HepG2 (cell line): ENCODE measurements around the gene ARHGEF16. TPM values are rescaled to one million over a fixed set of nuclear protein-coding genes. Genes with fewer than 3 reads are reported as not detected.

ENCODE experiments used
- ATAC-seq: fragments of 200-7000 bp; cut with Tn5 transposase; 3 replicates; pipeline ENCODE4 v1.9.1; 2020; ENCODE audit warnings: mild to moderate bottlenecking, moderate library complexity
- BruUV-seq: library from RNA; stranded (reverse); fragments of 400-500 nt; replicated peaks from 2 replicates; lab custom pipeline; 2021; lab: Mats Ljungman, UMichigan
- CTCF ChIA-PET: fragments of 300-600 bp; formaldehyde crosslinking; extraction: SDS; loops from one replicate; lab custom pipeline; 2021; ENCODE audit warnings: low total read pairs, inconsistent platforms, low intra/inter-chr PET ratio; lab: Yijun Ruan, JAX
- POLR2A ChIA-PET: fragments of 350-600 bp; sonication (Branson Sonifier 250); formaldehyde crosslinking; loops from one replicate; lab custom pipeline; 2020; ENCODE audit warnings: antibody characterized with exemption, inconsistent platforms; lab: Yijun Ruan, JAX
- DNase-seq: peaks from one replicate; pipeline ENCODE4 v3.0.0-alpha.2; 2015; ENCODE audit warnings: low spot score
- FAIRE-seq: peaks from 3 replicates; lab custom pipeline; 2011; peaks lifted over from hg19 to GRCh38; lab: Jason Lieb, UNC
- H2AFZ ChIP-seq: one replicate; pipeline ENCODE4 v1.6.1; 2011; ENCODE audit warnings: low read length, inconsistent platforms
- H3K27ac ChIP-seq: fragments of 300-600 bp; 3 replicates; pipeline ENCODE4 v1.8.0; 2011; ENCODE audit warnings: mixed run types, mild to moderate bottlenecking, mixed read lengths, low read length, inconsistent platforms; ENCODE audit not compliant: insufficient read depth; ENCODE audit errors: extremely low read length
- H3K27me3 ChIP-seq, 2 experiments: fragments of 200-600 bp in 1 of 2; 2 replicates in 1 of 2; 3 replicates in 1 of 2; pipeline versions ENCODE4 v1.6.0 to v1.8.0; 2011; ENCODE audit warnings: low read length in 2 of 2, mild to moderate bottlenecking in 2 of 2, moderate library complexity in 2 of 2, inconsistent platforms in 1 of 2; ENCODE audit not compliant: insufficient read depth in 2 of 2, control insufficient read depth in 1 of 2
- H3K36me3 ChIP-seq, 2 experiments: fragments of 200-600 bp in 1 of 2; replicated peaks in 1 of 2; 2 replicates in 1 of 2; 3 replicates in 1 of 2; pipeline versions ENCODE4 v1.5.1 to v1.8.0; 2011; ENCODE audit warnings: low read length in 2 of 2, inconsistent platforms in 1 of 2; ENCODE audit not compliant: insufficient read depth in 2 of 2, control insufficient read depth in 1 of 2
- H3K4me1 ChIP-seq: 2 replicates; pipeline ENCODE4 v1.5.1; 2012; ENCODE audit warnings: low read length, inconsistent platforms; ENCODE audit not compliant: insufficient read depth
- H3K4me2 ChIP-seq: 2 replicates; pipeline ENCODE4 v1.6.0; 2011; ENCODE audit warnings: low read depth, low read length, inconsistent platforms
- H3K4me3 ChIP-seq, 3 experiments: fragments of 200-600 bp in 1 of 3; sonication (generic), shearing (Covaris generic) in 1 of 3; replicated peaks in 1 of 3; 2 replicates each; pipeline ENCODE4 v1.5.1; 2011 to 2016; ENCODE audit warnings: low read length in 3 of 3, inconsistent platforms in 2 of 3, low read depth in 2 of 3, mild to moderate bottlenecking in 2 of 3, control low read depth in 1 of 3, mixed read lengths in 1 of 3; ENCODE audit not compliant: insufficient read depth in 1 of 3
- H3K79me2 ChIP-seq: one replicate; pipeline ENCODE4 v1.6.1; 2011; ENCODE audit warnings: low read length, inconsistent platforms; ENCODE audit not compliant: insufficient read depth
- H3K9ac ChIP-seq: 2 replicates; pipeline ENCODE4 v1.6.0; 2011; ENCODE audit warnings: mild to moderate bottlenecking, low read depth, low read length, inconsistent platforms; ENCODE audit not compliant: insufficient read depth
- H3K9me3 ChIP-seq: 2 replicates; pipeline ENCODE4 v1.5.1; 2012; ENCODE audit warnings: mild to moderate bottlenecking, low read length
- H4K20me1 ChIP-seq: 2 replicates; pipeline ENCODE4 v1.6.0; 2011; ENCODE audit warnings: inconsistent platforms, mild to moderate bottlenecking, low read length, moderate library complexity; ENCODE audit not compliant: insufficient read depth
- CREB1 ChIP-seq, 2 experiments: fragments of 450-650 bp in 1 of 2; IDR thresholded peaks; 2 replicates each; pipeline ENCODE4 v1.6.1; 2016 to 2017; ENCODE audit warnings: control low read depth in 1 of 2, mild to moderate bottlenecking in 1 of 2, missing compliant biosample characterization in 1 of 2, missing genetic modification characterization in 1 of 2
- KAT8 ChIP-seq: IDR thresholded peaks from 2 replicates; pipeline ENCODE4 v1.6.1; 2016; ENCODE audit warnings: missing genetic modification reagents, missing compliant biosample characterization
- MED13 ChIP-seq: sonication (generic); formaldehyde crosslinking; IDR thresholded peaks from 2 replicates; pipeline ENCODE4 v1.5.0; 2020; ENCODE audit warnings: missing genetic modification reagents
- MTF1 ChIP-seq: sonication (generic); formaldehyde crosslinking; IDR thresholded peaks from 2 replicates; pipeline ENCODE4 v1.5.0; 2020; ENCODE audit warnings: missing genetic modification reagents
- RAD51 ChIP-seq: fragments of 450-650 bp; IDR thresholded peaks from 2 replicates; pipeline ENCODE4 v1.6.1; 2016; ENCODE audit warnings: borderline replicate concordance
- REPIN1 ChIP-seq: sonication (generic); formaldehyde crosslinking; IDR thresholded peaks from 2 replicates; pipeline ENCODE4 v1.8.0; 2022; ENCODE audit warnings: missing genetic modification reagents, low read depth, mild to moderate bottlenecking, borderline replicate concordance
- RFX5 ChIP-seq: IDR thresholded peaks from 2 replicates; pipeline ENCODE4 v1.6.1; 2011; ENCODE audit warnings: low read depth, low read length, improper control_type of control experiment
- SMC3 ChIP-seq: IDR thresholded peaks from 2 replicates; pipeline ENCODE4 v1.6.1; 2011; ENCODE audit warnings: low read length, improper control_type of control experiment
- SP1 ChIP-seq, 2 experiments: fragments of 450-650 bp in 1 of 2; sonication (generic) in 1 of 2; formaldehyde crosslinking in 1 of 2; IDR thresholded peaks; 2 replicates each; pipeline versions ENCODE4 v1.4.0 to v1.6.1; 2016 to 2020; ENCODE audit warnings: missing genetic modification reagents in 1 of 2
- ZC3H13 ChIP-seq: sonication (generic); formaldehyde crosslinking; IDR thresholded peaks from 2 replicates; pipeline ENCODE4 v1.8.1; 2023; ENCODE audit warnings: mild to moderate bottlenecking, missing genetic modification reagents, moderate library complexity
- ZFP37 ChIP-seq: sonication (generic); formaldehyde crosslinking; IDR thresholded peaks from 2 replicates; pipeline ENCODE4 v1.4.0; 2020; ENCODE audit warnings: missing genetic modification reagents, borderline replicate concordance
- ZNF331 ChIP-seq: sonication (generic); formaldehyde crosslinking; IDR thresholded peaks from 2 replicates; pipeline ENCODE4 v1.4.0; 2020; ENCODE audit warnings: missing genetic modification reagents
- ZNF432 ChIP-seq: sonication (generic); formaldehyde crosslinking; IDR thresholded peaks from 2 replicates; pipeline ENCODE4 v1.5.0; 2020; ENCODE audit warnings: missing genetic modification reagents, mild to moderate bottlenecking, borderline replicate concordance
- ZNF781 ChIP-seq: sonication (generic); formaldehyde crosslinking; IDR thresholded peaks from 2 replicates; pipeline ENCODE4 v1.5.1; 2020; ENCODE audit warnings: borderline replicate concordance, mild to moderate bottlenecking, missing genetic modification reagents; ENCODE audit errors: not compliant biosample characterization
- WGBS: methylation state at CpG from one replicate; pipeline ENCODE4 v1.1.6; 2017; ENCODE audit warnings: low lambda C conversion rate; 5-methylcytosine and 5-hydroxymethylcytosine counted together
- in situ Hi-C: cut with HindIII; loops from 2 replicates; pipeline ENCODE4 v1.10.0; 2017; ENCODE audit warnings: low pct_unique_long_range_greater_than_20kb; ENCODE audit not compliant: extremely low pct_ligation_motif_present
- intact Hi-C: fragments of 100-400 bp; cut with micrococcal nuclease; formaldehyde crosslinking; loops from one replicate; pipeline ENCODE4 v1.10.0; 2022; ENCODE audit not compliant: unreplicated experiment
- polyA plus RNA-seq, 8 experiments: library from polyadenylated mRNA; depleted of rRNA in 3 of 8; stranded (reverse) in 7 of 8; unstranded in 1 of 8; fragments of >200 nt; fragmentation: Illumina TruSeq in 4 of 8; extraction: Trizol in 4 of 8; gene quantifications; 2 replicates each; pipeline versions ENCODE4 v1.2.1 to v1.2.3, GENCODE V29; 2011 to 2016; ENCODE audit warnings: low read depth in 4 of 8, missing spikeins in 1 of 8, mixed read lengths in 1 of 8; ENCODE audit not compliant: insufficient read depth in 1 of 8
- total RNA-seq, 5 experiments: library from RNA; depleted of rRNA; stranded (reverse); fragments of >200 nt; fragmentation: Illumina TruSeq; extraction: Trizol; gene quantifications; 2 replicates each; pipeline ENCODE4 v1.2.3, GENCODE V29; 2016; ENCODE audit warnings: low read depth in 1 of 5
- TF ChIP-seq, protein P1 (sequence below): sonication (generic); formaldehyde crosslinking; conservative IDR thresholded peaks from 2 replicates; pipeline ENCODE4 v1.8.0; 2022; ENCODE audit warnings: mild to moderate bottlenecking, moderate library complexity, missing genetic modification reagents
- TF ChIP-seq, protein P2 (sequence below): sonication (generic); formaldehyde crosslinking; IDR thresholded peaks from 2 replicates; pipeline ENCODE4 v1.4.0; 2020; ENCODE audit warnings: mild to moderate bottlenecking, missing genetic modification reagents
- TF ChIP-seq, protein P3 (sequence below): sonication (generic); formaldehyde crosslinking; IDR thresholded peaks from 2 replicates; pipeline ENCODE4 v1.5.0; 2020; ENCODE audit warnings: missing genetic modification reagents

Gene ARHGEF16
- total and polyA plus RNA-seq, 2 of the 13 experiments (the other 11 are each of a cell fraction or from before 2014, with no cell fraction given), result 20.3 to 39.9 TPM

DNA sequence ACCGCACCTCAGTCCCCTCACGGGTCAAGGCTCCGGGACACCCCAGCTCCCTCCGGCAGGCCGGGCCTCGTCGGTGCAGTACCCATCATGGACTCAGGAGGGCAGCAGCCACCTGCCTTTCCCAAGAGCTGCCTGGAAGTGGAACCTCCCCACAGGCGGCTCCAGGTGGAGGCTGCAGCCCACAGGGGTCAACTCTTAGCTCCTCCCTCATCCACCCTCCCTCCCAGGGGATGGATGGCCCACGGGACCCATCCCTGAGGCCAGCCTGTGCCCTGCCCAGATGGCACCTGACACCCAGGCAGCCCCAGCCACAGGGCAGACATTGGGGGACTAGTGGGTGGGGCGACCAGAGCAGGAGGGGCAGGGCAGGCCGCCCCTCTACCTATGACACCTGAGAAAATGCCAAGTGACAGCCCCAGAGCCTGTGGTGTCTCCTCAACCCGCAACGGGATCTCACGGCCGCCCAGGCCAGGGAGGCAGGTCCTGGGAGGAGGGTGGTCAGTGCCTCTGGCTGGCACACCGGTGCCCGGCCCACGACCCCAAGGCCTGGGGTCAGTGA lies 1.2 kb upstream of the ARHGEF16 start (continued):
- TF ChIP-seq SMC3 (peak; percentile 68; the same call in 1 of the 2 replicates), ZNF331 (peak; percentile 36; the same call in 1 of the 2 replicates)

DNA sequence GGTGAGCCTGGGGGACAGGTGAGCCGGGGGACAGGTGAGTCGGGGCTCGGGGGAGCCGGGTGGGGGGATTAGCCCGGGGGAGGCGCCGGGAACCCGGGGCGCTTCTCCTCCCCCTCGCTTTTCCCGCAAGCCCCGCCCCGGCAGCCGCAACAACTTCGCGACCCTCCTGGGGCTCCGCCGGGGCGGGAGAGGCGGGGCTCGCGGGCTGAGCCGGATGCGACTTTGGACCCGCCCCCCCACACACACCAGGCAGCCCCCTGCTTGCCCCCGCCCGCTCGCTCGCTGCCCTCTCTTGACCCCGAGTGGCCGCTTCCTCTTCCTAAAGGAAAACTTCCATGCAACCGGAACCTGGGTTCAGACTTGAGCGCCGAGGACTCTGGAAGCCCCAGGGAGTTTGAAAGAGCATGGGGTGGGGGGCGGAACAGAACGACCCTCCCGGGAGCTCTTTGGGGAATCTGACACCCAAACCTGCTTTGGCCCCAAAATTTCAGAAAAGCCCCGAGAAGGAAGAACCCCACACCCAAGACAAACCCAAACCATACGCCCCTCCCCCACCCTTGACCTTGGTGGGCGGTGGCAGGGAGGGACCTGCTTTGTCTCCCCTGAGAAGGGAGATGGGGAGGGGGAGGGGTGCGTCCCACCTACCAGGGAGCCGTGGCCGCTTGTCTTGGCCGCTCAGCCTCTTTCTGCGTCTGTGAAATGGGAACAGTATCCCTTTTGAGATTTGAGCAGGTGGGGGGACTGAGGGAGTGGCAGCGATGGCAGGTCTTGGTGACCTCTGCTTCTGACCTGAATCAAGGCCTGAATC lies 550 bp downstream of the ARHGEF16 start:
- 0% methylated on average over 2 of the region's 46 CpGs for WGBS
- no peak for TF ChIP-seq CREB1 (IDR thresholded peaks at IDR 0.05)
- no peak for TF ChIP-seq CREB1 (CRISPR knock-in tag; IDR thresholded peaks at IDR 0.05)
- TF ChIP-seq ZFP37 (CRISPR knock-in tag), result no peak
- TF ChIP-seq KAT8 (CRISPR knock-in tag), result no peak; the same call in none of the 2 replicates
- TF ChIP-seq SP1 (IDR thresholded peaks at IDR 0.05), result no peak
- TF ChIP-seq SP1 (CRISPR knock-in tag; IDR thresholded peaks at IDR 0.05), result no peak
- no peak for TF ChIP-seq ZNF781
- no peak for TF ChIP-seq REPIN1 (CRISPR knock-in tag)
- no peak for TF ChIP-seq MTF1 (CRISPR knock-in tag)
- no peak for TF ChIP-seq RFX5
- TF ChIP-seq, protein P1, sequence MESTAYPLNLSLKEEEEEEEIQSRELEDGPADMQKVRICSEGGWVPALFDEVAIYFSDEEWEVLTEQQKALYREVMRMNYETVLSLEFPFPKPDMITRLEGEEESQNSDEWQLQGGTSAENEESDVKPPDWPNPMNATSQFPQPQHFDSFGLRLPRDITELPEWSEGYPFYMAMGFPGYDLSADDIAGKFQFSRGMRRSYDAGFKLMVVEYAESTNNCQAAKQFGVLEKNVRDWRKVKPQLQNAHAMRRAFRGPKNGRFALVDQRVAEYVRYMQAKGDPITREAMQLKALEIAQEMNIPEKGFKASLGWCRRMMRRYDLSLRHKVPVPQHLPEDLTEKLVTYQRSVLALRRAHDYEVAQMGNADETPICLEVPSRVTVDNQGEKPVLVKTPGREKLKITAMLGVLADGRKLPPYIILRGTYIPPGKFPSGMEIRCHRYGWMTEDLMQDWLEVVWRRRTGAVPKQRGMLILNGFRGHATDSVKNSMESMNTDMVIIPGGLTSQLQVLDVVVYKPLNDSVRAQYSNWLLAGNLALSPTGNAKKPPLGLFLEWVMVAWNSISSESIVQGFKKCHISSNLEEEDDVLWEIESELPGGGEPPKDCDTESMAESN (CRISPR knock-in tag), result no peak; the same call in 1 of the 2 replicates
- TF ChIP-seq, protein P2, sequence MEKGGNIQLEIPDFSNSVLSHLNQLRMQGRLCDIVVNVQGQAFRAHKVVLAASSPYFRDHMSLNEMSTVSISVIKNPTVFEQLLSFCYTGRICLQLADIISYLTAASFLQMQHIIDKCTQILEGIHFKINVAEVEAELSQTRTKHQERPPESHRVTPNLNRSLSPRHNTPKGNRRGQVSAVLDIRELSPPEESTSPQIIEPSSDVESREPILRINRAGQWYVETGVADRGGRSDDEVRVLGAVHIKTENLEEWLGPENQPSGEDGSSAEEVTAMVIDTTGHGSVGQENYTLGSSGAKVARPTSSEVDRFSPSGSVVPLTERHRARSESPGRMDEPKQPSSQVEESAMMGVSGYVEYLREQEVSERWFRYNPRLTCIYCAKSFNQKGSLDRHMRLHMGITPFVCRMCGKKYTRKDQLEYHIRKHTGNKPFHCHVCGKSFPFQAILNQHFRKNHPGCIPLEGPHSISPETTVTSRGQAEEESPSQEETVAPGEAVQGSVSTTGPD, result no peak
- TF ChIP-seq ZNF432 (CRISPR knock-in tag), result no peak
- TF ChIP-seq, protein P3, sequence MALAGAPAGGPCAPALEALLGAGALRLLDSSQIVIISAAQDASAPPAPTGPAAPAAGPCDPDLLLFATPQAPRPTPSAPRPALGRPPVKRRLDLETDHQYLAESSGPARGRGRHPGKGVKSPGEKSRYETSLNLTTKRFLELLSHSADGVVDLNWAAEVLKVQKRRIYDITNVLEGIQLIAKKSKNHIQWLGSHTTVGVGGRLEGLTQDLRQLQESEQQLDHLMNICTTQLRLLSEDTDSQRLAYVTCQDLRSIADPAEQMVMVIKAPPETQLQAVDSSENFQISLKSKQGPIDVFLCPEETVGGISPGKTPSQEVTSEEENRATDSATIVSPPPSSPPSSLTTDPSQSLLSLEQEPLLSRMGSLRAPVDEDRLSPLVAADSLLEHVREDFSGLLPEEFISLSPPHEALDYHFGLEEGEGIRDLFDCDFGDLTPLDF (CRISPR knock-in tag), result no peak
- TF ChIP-seq RAD51, result no peak
- peak; percentile 71 for TF ChIP-seq ZC3H13 (CRISPR knock-in tag)
- peak; percentile 77 for TF ChIP-seq MED13

More for the DNA sequence above, 550 bp downstream of the ARHGEF16 start:
- Histone ChIP-seq H3K4me1 (peaks cover 90% of the 10 kb centered on the region), H3K9ac (peak overlapping the region; percentile 86), H3K36me3 (no peaks in the 10 kb centered on the region), H4K20me1 (no peaks in the 10 kb centered on the region; the same call in 1 of the 2 replicates), H3K4me2 (peak overlapping the region; percentile 99), H3K27me3 (no peaks in the 10 kb centered on the region), H3K79me2 (peaks cover 26% of the 10 kb centered on the region), H3K27ac (peak overlapping the region; percentile 98), H3K9me3 (no peaks in the 10 kb centered on the region), H2AFZ (no peak overlapping the region), H3K4me3 (peak overlapping the region; percentile 67 to 79 (median 70))
- BruUV-seq, result no TSS peak
- CTCF ChIA-PET, result interaction anchor here (3.8 to 4.4 kb wide), 2 partner anchors 17 to 28 kb away, joined by 57 to 70 read pairs; no protein-coding TSS in a partner anchor
- POLR2A ChIA-PET, result interaction anchor here (11.4 kb wide), 1 partner anchor 17 kb away, joined by 282 read pairs; no protein-coding TSS in a partner anchor
- in situ Hi-C loops (no loop called here), intact Hi-C loops (loop anchor here (5.0 kb wide), 1 partner anchor 167 kb away; no protein-coding TSS in a partner anchor)
- peak; percentile 4 for ATAC-seq
- no peak for FAIRE-seq
- DNase-seq, result peak; percentile 88
